Measurements from ENCODE around the gene PBX4.

The PBX4 gene

DNA sequence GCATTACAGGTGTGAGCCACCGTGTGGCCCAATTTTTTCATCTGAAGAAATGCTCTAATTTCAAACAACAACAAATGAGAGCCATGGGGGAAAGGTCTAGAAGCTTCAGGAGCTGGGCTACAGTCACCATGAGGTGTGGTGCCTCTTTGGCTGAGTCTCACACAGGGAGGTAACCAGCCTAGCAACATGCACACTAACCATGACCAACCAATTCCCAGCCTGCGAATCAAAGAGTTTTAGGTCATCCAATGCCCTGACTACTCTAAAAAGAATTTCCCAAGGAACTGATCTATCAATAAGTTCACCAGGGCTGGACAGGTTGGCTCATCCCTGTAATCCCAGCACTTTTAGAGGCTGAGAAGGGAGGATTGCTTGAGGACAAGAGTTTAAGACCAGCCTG lies 29.9 kb downstream of the PBX4 start:
- DNase-seq (ENCODE audit: low read depth), result no peak

DNA sequence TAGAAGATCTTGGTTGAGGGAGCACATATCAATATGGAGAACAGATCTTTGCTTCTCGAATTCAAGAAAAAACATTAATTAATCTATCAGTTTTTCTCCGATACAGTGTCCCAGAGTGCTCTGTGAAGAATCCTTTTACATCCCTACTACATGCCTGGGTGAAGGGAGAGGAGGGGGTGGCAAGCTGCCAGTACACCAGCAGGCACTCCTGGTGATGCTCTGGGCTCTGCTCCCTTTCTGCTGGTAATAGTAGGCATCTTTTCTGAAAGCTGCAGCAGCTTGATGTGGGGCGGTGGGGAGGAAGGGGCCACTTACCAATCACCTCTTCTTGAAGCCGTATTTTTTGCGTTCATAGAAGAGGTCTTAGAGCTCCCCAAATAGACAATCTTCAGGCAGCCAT lies 30.7 kb downstream of the PBX4 start:
- no peak for DNase-seq (ENCODE audit: low read depth)

DNA sequence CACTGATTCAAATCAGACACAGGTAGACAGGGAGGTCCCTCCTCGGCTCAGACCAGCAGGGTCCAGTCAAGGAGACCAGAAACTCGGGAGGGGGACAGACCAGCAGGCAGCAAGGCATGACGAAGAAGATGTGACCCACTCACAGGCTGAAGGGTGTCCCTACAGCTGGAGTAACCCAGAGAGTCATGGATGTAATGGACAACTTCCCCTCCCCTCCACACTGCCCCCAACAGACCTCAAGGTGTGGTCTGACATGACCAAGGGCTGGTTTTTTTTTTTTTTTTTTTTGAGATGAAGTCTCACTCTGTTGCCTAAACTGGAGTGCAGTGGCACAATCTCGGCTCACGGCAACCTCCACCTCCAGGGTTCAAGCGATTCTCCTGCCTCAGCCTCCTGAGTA lies 34.1 kb downstream of the PBX4 start:
- DNase-seq (ENCODE audit: low read depth), result no peak

DNA sequence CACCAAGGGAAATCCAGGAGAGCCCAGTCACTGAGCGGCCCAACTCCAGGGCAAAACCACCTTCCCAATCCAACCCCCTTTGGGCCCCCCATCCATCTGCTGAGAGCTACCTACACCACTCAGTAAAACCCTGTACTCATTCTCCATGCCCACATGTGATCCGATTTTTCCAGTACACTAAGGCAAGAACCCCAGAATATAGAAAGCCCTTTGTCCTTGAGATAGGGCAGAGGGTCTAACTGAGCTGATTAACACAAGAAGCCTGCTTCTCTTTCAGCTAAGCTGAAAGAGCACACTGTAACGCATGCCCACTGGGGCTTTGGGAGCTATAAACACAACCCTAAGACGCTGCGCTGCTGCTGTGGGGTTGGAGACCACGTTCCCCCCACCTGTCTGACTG lies 36.0 kb downstream of the PBX4 start:
- no peak for DNase-seq (ENCODE audit: low read depth)

DNA sequence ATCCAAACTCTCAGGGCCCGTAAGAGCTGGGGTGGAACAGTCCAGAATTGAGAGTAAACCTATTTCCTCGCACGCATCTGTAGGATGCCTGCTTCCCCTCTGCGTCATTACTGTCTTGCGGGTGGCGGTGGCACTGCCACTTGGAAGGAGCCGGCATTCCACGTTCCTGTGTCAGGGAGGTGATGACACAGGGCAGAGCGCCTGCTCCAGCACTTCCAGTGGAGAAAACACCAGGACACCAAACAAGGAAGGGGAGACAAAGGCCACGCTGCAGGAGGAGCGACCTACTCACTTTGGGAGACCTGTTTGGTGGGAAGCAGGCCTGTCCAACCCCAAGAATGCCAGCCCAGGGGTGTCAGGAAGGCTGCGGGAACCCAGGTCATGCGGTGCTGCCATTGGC lies 37.1 kb downstream of the PBX4 start:
- no peak for DNase-seq (ENCODE audit: low read depth)

DNA sequence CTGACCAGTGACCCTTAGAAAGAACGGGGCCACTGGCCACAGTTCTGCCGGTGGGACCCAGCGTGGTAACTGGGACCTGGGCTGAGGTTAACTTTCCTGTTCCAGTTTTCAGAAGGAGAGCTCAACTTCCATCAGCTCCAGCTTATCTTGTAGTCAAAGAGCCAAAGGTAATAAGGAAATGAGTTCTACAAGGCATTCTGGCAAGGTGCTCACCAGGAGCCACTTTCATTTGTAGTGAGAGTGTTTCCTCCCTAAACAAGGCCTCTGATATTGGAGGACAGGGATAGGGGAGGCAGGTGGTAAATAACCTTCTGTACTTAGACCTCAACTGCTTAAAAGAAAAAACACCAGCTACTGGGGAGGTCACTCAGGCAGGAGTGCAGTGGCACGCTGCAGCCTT lies 38.1 kb downstream of the PBX4 start:
- no peak for DNase-seq (ENCODE audit: low read depth)

DNA sequence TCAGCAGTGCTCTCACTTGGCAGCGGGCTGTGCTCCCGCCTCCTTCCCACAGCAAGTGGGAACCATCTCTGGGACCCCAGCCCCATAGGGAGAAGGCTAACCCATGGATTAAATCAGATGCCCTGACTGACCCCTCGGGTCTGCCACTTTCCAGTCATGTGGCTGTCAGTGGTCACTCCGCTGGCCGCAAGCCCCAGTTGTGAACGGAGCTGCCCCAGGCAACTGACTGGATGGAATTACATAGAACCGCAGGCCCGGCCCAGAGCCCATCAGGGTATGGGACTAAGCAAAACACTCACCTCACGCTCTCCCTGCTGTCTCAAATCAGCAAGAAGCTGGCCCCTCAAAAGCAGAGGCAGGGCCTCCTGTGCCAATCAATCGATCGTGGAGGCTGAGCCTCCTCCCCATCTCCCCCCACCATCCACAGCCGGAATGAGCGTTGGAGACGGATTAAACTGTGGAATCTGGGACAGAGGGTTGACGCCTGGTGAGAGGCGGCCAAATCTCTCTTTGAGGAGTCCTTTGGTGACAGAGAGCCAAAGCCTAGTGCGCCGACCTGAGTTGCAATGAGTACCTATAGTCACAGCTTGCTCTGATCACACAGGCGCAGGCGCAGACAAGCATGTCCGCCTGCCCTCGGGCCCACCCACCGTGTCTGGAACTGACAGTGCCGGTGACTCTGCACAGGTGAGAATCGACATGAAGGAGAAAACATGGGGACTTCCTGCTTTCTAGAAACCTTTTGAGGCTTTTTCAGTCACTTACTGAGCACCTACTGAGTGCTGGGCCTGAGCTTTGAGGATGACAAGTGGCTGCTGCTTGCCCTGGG lies 38.7 kb downstream of the PBX4 start:
- DNase-seq (ENCODE audit: low read depth), result no peak

DNA sequence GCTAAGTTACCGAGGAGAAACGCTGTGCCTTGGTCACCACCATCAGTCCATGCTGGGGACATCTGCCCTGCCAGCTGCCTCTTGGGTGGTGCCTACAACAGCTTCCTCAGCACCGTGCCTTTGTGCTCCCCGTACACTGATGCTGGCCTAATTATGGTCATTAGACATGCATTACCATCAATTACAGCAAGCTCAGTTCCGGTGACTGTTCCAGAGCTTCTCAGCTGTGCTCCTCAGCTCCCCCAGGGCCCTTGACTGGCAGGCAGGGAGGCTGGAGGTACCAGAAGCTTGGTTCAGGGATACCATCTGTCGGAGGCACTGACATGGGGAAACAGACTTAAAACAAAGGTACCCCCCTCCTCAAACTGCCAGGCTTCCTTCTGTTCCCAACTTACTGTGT lies 40.2 kb downstream of the PBX4 start:
- DNase-seq (ENCODE audit: low read depth), result no peak

DNA sequence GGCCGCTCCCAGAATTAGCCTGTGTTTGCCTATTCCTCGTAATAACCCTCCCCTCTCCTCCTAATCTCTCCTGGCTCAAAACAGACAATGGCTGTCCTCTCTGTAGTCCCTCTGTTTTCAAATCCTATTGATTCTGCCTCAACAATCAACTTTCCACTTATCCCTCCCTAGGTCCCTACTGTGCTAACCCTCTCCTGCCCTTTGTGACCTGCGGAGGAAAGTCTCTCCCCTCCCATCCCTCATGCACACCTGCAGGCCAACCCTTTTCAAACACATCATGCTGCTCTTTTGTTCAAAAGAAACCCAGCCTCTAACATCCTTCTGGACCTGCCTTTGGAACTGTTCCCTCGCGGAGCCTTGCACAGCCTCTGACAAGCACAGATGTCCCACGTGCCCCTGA lies 43.1 kb downstream of the PBX4 start:
- DNase-seq (ENCODE audit: low read depth), result no peak

DNA sequence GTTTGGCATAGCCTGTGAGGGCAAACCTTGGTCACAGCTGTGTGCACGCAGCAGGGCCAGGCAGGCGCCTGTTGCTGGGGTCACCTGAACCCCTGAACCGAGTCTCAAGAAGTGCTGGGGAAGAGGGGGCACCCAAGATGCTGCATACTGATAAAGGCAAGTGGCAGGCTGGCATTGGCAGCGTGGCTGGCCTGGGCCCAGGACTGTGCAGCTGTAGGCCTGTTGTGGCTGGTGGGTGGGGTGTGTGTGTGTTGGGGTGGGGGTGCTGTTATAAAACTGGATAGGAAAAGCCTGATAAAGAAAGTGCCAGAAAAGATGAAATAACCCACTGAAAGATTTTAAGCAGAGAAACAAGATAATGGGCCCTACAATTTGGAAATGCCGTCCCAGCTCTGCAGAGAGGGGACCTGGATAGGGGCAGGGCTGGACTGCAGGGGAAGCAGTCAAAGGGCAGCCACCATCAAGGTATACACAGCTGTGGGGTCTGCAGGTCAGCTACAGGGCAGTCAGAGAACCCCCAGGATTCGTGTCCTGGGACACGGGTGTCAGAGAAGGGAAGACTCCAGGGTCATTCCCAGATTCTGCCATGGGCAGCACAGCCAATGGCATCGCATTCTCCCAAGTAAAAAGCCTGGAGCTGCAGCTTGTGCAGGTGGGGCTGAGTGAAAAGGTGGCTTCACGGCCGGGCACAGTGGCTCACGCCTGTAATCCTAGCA lies 47.3 kb downstream of the PBX4 start:
- DNase-seq (ENCODE audit: low read depth), result no peak

DNA sequence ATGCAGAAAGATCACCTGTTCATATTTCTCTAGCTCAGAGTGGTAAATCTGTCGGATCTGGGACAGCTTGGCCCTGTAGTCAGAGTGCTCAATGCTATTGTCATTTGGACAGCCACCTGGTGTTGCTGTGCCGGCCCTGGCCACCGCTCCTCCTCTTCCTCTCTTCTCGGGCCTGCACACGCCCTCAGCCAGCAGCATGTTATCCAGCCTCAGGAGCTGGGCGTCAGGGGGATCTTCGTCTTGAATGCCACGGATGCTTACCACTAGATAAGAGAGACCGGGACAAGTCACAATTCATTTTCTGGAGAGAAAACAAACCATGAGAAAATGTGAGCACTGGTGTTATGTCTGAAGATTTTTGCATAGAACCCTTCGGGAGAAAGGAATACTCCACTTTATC lies 47.9 kb downstream of the PBX4 start:
- no peak for DNase-seq (ENCODE audit: low read depth)

DNA sequence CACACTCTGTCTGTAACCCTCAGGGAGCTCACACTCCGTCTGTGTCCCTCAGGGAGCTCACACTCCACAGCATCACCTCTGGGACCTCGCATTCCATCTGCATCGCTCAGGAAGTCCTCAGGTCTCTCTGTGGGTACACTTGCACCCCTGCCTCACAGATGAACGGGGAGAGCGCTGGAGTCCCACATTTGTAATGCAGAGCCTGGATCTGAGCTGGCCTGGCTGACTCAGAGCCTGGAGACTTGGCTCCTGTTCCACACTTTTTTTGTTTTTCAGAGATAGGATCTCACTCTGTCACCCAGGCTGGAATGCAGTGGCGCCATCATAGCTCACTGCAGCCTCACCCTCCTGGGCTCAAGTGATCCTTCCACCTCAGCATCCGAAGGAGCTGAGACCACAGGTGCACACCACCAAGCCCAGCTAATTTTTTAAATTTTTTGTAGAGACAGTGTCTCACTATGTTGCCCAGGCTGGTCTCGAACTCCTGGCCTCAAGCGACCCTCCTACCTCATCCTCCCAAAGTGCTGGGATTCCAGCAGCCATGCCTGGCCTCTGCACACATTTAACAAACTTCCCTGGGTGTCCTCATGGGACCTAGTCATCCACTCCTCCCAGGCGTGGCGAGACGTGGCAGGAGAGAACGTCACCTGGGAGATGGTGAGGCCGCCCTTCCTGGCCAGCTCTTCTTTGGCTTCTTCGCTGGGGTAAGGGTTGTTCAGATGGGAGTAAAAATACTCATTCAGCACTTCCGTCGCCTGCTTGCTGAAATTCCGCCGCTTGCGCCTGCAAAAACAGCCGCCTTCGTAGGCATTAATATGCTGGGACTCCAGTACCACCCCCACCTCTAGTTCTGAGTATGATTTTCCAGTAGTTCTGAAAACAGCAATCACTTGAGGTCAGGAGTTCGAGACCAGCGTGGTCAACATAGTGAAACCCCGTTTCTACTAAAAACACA lies 49.4 kb downstream of the PBX4 start:
- DNase-seq (ENCODE audit: low read depth), result no peak

DNA sequence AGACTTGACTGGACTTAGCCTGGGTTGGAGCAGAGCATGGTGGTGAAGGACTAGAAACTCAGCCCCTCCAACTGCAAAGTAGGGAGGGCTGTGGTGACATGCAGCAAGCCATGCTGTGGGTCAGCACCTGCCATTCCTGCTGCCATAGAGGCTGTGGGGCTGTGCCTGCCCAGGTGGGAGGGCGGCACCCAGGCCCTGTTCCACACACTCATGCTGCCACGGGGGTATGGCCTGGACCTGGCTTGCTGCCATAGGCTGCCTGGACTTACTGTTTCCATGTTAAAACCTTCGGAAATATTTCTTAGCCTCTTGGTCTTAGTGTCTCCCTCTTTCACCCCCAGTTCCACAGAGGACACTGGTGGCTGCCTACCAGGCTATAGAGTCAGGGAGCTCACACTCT lies 51.1 kb downstream of the PBX4 start:
- DNase-seq (ENCODE audit: low read depth), result no peak

DNA sequence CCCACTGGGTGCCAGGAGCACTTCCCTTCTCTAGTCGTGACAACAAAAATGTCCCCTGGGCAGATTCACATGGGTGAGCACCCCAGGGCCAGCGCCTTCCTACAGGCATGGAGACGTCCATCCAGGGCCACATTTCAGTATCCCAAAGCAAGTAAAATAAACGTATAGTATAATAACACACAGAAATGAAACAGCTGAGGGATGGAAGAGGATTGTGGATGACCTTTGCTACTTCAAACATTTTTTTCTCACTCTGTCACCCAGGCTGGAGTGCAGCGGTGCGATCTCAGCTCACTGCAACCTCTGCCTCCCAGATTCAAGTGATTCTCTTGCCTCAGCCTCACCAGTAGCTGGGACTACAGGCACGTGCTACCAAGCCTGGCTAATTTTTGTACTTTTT lies 52.2 kb downstream of the PBX4 start:
- DNase-seq (ENCODE audit: low read depth), result no peak

DNA sequence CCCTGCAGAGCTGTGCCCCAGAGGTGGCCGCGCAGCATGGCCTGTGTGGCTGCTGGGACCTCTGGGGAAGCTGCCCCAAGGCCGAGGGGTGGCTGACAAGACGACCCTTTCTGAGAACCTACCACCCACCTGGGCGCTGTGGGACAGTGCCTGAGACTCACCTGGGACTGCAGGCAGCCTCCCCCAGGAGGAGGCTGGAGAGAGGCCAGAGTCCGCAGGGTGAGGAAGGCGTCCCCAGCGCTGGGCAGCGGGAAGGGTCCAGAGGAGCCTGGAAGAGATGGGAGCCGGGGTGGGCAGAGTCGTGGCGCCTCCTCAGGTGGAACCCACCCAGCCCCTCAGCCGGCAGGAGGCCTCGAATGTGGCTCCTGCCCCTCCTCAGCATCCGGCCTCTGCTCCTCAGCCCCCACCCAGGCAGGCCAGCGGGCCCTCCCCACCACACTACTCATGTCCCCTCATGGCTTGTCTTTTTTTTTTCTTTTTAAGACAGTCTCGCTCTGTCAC lies 55.1 kb downstream of the PBX4 start:
- DNase-seq (ENCODE audit: low read depth), result no peak

DNA sequence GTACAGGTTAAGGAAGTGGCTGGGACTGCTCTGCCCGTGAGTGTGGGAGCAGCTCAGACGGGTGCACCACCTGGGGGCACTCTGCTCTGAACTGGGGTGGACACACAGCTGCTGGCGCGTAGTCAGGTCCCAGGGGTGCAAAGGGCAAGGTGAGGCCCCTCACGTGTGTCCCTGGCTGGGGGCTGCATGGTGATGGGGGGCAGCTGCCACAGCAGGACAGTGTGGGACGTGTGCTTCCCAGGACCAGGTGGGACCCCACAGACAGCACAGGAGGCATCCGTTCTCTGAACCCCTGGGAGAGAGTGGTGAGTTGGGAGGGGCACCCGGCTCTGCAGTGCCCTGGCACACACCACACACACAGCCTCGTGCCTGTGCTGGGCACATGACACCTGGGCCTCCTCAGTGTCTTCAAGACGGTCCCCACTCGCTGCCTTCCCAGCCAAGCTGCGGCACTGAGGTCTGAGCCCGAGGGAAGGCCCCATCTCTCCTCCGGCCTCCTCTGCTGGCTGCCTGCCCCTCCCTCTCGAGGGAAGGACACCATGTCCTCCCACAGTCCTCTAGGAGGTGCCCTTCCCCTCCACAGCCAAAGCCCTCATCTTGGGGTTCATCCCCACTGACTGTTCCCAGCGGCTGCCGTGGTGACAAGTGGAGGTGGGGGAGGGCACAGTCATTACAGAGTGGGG lies 55.7 kb downstream of the PBX4 start:
- DNase-seq (ENCODE audit: low read depth), result no peak

DNA sequence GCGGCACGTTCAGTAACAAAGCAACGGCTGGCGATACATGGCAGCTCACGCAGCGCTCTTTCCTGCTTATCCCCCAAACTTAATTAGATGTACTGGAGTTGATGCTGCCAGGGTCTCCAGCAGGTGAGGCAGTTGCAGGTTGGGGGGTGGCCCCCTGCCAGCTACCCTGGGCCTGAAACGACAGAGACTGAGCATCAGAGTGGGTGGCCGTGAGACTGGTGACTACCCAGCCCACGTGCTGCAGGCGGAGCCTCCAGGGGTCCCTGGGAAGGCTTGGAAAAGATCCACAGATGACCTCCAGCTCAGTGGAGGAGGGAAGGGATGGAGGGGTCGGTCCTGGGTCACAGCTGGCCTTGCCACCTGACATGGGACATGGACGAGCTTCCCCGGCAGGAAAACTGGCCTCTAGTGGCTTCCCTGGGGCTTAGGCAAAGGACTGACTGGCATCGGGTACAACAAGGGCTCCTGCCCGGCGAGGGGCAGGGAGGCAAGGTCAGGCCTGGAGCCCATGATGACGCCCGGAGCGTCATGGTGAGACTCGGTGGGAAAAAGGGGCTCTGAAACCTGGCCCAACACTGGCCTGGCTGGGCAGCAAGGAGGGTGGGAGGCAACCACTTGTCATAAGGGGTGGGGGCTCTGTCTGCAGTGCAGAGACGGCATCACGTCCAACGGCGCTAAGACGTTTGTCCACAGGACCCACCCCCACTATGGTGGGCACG lies 56.4 kb downstream of the PBX4 start:
- no peak for DNase-seq (ENCODE audit: low read depth)

DNA sequence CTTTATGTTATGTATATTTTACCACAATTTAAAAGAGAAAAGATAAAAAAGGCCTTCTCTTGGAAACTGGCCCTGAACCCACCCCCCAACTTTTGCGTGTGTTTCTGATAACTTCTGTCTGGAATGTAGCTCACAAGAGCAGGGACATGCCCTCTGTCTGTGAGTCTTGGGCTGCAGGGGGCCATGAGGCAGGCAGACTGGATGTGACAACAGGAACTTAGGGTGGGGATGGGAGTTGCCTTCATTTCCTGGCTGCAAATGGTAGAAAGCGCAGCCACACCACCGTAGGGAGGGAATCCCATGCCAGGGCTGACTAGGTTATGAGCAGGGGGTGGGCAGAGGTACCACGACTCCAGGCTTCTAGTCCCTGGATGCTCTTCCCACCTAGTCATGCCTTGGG lies 58.6 kb downstream of the PBX4 start:
- no peak for DNase-seq (ENCODE audit: low read depth)

DNA sequence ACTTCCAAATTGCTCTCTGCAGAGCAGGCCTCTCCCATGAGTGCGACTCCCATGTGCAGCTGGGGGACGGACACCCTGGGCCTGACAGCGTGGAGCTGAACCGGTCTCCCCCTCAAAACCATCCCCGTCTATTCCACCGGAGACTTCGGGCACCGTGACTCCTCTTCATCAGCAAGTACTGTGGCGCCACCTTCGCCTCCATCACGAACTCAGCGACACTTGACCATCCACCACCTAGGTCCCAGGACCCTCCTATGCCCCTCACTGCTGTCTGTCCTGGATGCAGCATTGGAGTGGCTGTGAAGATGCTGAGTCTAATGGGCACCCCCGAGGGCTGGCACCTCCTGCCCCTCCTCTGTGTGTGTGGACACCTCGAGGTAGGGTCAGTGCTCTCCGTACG lies 59.9 kb downstream of the PBX4 start:
- no peak for DNase-seq (ENCODE audit: low read depth)

DNA sequence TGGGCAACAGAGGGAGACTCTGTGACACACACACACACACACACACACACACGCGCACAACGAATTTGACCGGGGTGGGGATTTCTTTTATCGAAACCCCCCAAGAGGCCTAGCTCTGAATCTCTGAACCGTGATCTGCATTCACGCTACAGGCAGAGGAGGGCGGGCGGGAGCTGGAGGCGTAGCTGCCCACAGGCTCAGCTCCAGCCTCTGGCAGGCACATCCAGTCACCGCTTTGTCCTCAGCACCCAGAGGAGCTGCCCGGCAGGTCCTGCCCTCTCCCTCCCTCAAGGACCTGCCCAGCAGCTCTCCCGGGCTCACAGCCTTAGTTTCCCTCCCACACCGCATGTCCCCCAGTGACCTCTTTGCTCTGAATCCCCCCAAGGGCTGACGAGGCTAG lies 60.4 kb downstream of the PBX4 start:
- DNase-seq (ENCODE audit: low read depth), result no peak
